GM12875 (cell line): ENCODE measurements around the gene VWDE.
"Not testable (repeated sequence)": the region's sequence is repeated elsewhere in the genome, so short reads cannot be mapped to it uniquely, and the experiment has no call there.

Experiments used
- H3K4me3 ChIP-seq: one replicate; pipeline ENCODE4 v1.5.1; 2011; ENCODE audit warnings: low read depth, low read length, control low read depth
- TF ChIP-seq, protein P1 (sequence below): IDR thresholded peaks from 2 replicates; pipeline ENCODE4 v1.5.1; 2011; ENCODE audit warnings: low read depth, mild to moderate bottlenecking, control low read depth, inconsistent platforms, low read length, moderate library complexity, borderline replicate concordance; ENCODE audit not compliant: insufficient read depth

VWDE gene

DNA sequence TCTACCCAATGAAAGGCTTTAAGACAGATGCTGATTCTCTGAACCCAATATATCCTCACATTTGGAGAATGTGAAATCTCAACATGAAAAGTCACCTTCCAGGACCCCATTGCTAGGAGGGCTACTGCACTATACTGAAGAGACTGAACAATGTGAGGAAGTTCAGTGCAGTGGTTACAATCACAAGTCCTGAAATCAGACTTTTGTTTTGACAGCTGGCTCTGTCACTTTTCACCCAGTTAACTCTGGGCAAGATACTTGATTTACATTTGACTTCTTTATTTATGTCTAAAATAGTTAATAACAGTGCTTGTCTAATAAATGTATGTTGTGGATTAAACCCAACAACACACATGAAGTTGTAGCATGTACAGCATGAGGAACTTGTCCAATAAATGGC is 14.8 kb upstream of the VWDE start:
- H3K4me3 ChIP-seq: no peak overlapping the region
- TF ChIP-seq, protein P1, sequence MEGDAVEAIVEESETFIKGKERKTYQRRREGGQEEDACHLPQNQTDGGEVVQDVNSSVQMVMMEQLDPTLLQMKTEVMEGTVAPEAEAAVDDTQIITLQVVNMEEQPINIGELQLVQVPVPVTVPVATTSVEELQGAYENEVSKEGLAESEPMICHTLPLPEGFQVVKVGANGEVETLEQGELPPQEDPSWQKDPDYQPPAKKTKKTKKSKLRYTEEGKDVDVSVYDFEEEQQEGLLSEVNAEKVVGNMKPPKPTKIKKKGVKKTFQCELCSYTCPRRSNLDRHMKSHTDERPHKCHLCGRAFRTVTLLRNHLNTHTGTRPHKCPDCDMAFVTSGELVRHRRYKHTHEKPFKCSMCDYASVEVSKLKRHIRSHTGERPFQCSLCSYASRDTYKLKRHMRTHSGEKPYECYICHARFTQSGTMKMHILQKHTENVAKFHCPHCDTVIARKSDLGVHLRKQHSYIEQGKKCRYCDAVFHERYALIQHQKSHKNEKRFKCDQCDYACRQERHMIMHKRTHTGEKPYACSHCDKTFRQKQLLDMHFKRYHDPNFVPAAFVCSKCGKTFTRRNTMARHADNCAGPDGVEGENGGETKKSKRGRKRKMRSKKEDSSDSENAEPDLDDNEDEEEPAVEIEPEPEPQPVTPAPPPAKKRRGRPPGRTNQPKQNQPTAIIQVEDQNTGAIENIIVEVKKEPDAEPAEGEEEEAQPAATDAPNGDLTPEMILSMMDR: no peak

DNA sequence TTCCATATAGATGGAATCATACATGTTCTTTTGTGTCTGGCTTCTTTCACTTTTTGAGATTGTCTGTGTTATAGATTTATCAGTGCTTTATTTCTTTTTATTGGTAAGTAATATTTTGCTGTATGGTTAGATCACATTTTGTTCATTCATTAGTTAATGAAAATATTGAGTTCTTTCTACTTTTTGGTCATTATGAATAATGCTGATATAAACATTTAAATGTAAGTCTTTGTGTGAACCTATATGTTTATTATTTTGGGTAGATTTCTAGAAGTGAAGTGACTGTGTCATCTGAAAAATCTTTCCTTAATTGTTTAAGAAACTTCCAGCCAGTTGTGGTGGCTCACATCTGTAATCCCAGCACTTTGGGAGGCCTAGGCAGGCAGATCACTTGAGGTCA is 11.4 kb upstream of the VWDE start:
- H3K4me3 ChIP-seq: no peak overlapping the region
- TF ChIP-seq, protein P1: no peak

DNA sequence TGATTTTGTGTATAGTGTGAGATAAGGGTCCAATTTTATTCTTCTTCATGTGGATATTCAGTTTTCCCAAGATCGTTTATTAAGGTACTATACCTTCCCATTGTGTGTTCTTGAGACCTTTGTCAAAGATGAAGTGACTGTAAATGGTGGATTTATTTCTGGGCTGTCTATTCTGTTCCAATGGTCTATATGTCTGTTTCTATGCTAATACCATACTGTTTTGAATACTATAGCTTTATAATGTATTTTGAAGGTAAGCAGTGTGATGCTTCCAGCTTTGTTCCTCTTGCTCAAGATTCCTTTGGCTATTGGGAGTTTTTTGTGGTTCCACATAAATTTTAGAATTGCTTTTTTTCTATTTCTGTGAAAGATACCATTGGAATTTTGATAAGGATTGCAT is 8.7 kb upstream of the VWDE start:
- TF ChIP-seq, protein P1: no peak
- no peak overlapping the region for H3K4me3 ChIP-seq

- TF ChIP-seq, protein P1: no peak
- no peak overlapping the region for H3K4me3 ChIP-seq
These were observed 6.9 kb upstream of the VWDE start for GRCh38 chr7:12410523-12410922.

DNA sequence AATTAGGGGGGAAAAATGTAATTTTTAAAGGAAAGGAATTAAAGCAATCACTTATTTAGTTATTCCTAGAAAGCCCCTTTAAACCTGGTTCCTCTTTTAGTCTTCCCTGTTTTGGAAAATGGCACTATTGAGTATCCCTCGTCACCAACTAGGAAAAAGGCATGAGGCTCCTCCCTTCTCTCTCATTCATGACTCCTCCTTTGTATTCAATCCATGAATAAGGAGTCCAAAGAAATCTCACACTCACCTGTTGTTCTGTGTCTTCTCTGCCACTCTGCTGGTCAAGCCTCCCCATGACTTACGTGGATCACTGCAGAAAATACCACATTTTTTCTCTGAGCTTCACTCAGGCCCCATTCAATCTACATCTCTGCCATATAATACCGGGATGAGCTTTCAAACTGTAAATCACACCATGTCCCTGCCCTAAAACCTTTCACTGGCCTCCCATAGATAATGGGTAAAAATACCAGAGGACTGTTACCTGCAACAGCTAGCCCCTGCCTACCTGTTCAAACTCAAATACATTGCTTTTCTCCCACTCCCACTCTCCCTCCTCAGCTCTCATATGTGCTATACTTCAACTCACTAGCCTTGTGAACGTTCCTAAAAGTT is 5.5 kb upstream of the VWDE start:
- TF ChIP-seq, protein P1: no peak
- H3K4me3 ChIP-seq: no peak overlapping the region

- not testable (repeated sequence) for H3K4me3 ChIP-seq
These were observed 4.0 kb upstream of the VWDE start for GRCh38 chr7:12407652-12408051.

DNA sequence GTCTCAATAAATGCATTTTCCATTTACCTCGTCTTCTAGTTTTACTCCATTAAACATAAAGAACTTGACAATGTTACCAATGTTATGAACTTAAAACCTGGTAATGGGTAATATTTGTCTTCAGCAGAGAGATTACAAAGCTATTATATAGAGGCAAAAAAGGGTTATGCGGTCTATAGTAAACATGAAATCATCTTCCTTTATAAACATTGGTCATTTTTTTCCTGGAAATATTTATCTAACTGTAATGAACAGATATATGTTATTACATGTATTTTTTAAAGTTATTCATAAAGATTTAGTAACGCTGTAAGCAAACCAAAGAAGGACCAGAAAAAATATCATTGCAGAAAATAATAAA is 1.3 kb downstream of the VWDE start:
- TF ChIP-seq, protein P1: no peak
- no peak overlapping the region for H3K4me3 ChIP-seq
